ENCODE data around the gene ZNF628.

ZNF628 gene

DNA sequence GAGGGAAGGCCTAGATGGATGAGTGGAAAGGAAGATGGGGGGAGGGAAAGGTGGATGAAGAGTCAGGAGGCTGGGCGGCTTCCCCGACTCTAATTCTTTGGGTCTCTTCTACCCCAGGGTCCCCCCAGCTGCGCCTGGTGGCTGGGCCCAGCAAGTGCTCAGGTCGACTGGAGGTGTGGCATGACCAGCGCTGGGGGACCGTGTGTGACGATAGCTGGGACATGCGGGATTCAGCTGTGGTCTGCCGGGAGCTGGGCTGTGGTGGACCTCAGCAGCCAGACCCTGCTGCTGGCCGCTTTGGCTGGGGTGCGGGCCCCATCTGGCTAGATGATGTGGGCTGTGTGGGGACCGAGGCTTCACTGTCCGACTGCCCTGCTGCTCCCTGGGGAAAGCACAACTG lies 21.3 kb downstream of the ZNF628 start:
- DNase-seq, result no peak

DNA sequence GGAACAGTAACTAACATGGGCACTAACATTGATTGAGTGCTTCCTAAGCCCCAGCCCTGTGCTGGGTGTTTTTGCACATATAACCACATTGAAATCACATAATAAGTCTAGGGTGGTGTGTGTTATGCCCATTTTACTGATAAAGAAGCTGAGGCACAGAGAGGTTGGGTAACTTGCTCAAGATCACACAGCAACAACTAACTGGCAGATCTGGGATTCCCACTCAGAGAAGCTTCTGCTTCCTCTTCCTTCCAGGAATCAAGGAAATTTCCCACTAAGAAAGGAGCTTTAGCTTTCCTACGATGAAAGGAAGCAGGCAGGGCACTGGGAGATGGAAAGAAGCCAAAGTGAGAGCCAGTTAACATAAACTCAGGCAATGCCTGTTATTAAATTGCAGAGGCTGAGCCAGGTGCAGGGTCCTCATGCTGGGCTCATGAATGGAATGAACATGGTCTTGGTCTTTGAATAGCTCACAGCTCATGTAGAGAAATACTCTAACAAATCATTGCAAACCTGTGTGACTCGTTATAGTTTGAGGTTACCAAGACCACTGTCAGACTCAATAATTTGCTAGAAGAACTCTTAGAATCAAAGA lies 21.9 kb downstream of the ZNF628 start:
- DNase-seq, result no peak

DNA sequence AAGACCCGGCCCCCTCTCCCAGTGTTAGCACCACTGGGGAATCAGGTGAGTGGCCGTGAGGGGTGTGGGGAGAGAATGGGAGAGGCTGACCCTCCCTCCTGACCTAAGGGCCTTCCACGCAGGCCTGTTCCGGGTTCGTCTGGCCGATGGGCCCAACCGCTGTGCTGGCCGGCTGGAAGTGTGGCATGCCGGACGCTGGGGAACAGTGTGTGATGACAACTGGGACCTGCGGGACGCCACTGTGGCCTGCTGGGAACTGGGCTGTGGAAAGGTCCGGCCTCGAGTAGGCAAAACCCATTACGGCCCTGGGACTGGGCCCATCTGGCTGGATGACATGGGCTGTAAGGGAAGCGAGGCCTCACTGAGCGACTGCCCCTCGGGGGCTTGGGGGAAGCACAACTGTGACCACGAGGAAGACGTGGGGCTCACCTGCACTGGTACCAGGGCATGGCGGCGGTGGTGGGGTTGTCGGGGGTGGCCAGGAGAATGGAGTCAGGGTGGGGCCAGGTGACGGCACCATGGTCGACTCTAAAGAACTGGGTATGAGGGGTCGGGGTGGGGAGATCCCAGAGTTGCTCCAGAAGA lies 24.0 kb downstream of the ZNF628 start:
- DNase-seq, result no peak

DNA sequence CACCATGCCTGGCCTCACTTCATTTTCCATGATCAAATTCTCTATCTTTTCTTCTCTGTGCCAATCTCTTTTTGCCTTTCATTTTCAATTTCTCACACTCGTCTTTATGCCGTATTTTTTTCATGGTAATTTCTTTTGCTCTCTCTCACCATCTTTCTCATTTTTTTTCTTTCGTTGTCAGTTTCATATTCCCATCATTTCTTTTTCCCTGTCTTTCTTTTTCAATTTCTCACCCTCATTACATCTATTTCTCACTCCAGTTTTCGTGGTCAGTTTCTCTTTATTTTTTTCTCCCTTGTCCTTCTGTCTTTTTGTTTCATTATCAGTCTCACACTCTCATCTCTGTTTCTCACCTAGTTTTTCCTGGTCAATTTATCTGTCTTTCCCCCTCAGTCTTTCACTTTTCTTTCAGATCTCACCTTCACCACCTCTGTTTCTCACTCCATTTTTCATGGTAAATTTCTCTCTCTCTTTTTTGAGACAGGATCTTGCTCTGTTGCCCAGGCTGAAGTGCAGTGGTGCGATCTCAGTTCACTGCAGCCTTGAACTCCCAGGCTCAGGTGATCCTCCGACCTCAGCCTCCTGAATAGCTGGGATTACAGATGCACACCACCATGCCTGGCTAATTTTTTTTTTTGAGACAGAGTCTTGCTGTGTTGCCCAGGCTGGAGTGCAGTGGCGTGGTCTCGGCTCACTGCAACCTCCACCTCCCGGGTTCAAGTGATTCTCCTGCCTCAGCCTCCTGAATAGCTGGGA lies 26.0 kb downstream of the ZNF628 start:
- DNase-seq, result no peak

DNA sequence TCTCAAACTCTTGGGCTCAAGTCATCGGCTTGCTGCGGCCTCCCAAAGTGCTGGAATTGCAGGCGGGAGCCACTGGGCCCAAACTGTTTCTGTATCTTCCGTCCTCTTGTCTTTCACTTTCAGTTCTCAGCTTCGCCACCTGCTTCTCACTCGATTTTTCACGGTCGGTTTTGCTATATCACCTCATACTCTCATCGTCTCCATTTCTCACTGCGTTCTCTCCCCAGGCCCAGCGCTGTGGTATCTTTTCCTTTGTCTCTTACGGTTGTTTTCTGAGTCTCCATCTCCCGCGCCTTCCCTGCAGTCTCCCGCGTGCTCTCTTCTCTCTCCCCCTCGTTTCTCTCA lies 26.7 kb downstream of the ZNF628 start:
- DNase-seq, result no peak

DNA sequence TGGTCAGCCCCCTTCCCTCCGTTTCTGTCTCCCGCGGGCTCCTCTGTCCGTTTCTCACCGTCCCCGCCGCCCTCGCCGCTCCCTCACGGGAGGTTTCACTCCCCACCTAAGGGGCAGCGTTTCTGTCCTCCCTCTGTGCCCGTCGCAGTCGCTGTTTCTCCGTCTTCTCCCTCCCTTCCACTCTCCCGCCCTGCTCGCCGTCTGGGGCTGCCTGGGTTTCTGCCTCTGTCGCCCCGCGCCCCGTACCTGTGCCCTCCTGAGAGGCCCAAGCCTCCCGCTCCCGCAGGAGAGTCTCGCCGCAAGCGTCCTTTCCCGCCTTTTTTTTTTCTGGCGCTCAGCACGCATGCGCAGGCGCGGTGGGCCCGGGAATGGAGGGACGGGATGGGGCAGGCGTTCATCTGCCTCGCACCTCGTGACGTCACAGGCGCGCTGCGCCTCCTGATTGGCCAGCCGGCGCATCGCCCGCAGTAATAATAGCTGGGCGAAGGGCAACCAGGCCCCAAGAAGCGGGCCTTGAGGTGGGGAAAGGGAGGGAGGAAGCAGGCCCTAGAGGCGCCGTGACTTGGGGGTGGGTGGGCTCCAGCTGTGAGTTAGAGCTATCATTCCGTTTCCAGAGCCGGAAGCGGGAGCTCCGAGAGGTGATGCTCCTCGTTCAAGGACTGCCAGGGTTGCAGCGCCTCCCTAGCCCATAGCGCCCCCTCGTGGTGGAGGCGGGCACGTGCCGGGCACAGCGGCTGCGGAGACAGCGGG lies 27.3 kb downstream of the ZNF628 start:
- DNase-seq, result peak; percentile 96

DNA sequence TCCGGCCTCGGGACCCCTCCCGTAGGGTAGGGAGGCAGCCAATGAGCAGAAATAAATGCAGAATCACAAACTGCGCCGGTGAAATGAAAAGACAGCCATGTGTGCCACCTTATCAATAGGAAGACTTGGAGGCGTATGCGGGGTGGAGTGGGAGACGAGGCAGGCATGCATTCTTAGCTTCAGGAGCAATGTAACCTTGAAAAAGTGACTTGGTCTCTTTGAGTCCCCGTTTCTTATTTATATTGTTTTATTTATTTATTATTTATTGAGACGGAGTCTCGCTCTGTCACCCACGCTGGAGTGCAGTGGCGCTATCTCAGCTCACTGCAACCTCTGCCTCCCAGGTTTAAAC lies 27.8 kb downstream of the ZNF628 start:
- no peak for DNase-seq

DNA sequence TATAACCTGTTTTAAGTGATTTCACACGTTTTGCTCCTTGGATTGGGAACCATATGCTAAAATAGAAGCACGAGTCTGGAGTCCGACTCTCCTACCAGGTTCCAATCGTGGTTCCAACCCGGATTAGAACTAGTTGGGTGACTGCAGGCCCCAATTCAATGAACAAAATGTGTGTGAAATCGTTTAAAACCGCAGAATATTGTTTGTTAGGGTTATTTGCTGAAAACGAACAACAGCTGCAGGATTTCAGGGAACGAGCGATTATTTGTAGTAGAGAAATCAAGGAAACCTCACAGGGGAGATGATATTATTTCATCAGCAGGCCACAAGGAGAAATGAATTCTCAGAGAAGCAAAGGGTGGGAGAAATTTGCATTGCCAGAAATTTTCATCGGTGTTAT lies 28.6 kb downstream of the ZNF628 start:
- no peak for DNase-seq

DNA sequence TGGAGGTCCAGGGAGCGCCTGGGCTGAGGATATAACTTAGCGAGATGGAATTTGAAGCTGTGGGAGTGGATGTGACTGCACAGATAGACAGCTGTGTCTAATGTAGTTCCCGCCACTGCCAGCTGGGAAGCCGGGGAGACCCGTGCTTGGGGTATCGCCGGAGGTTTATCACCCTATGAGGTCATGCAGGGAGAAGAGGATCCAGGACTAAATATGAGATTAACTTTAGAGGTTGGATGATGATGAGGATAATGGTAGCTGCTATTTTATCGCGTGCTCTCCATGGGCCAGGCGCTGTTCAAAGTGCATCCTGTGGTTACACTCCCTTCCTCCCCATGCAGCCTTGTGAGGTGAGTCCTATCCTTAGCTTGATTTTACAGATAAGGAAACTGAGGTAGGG lies 31.7 kb downstream of the ZNF628 start:
- no peak for DNase-seq

DNA sequence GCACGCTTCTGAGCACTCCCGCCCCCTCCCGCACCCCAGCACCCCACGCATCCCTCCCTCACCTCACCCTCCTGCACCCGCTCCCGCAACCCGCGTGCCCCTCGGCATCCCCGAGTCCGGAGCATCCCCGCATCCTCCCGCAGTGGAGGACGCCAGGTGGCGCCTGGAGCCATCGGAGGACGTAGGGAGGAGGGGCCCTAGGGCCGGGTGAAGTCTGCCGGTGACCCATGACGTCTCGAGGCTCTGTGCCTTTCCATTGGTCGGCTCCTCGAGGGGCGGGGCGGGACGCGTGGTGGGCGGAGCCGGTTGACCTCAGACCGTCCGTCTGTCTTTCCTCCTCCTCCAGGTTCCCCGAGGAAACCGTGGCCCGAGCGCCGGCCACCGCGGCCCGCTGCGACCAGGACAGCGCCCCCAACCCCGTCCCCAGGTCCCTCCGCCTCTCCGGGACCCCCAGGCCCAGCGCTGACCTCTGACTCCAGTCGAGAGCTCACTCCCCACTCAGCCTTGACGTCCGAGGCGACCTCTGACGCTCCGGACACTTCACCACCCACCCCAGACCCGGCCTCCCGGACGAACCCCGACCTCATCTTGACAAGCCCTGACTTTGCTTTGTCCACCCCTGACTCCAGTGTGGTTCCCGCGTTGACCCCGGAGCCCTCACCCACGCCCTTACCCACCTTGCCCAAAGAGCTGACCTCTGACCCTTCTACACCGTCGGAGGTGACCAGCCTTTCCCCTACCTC lies 40.6 kb downstream of the ZNF628 start:
- DNase-seq, result peak; percentile 97

DNA sequence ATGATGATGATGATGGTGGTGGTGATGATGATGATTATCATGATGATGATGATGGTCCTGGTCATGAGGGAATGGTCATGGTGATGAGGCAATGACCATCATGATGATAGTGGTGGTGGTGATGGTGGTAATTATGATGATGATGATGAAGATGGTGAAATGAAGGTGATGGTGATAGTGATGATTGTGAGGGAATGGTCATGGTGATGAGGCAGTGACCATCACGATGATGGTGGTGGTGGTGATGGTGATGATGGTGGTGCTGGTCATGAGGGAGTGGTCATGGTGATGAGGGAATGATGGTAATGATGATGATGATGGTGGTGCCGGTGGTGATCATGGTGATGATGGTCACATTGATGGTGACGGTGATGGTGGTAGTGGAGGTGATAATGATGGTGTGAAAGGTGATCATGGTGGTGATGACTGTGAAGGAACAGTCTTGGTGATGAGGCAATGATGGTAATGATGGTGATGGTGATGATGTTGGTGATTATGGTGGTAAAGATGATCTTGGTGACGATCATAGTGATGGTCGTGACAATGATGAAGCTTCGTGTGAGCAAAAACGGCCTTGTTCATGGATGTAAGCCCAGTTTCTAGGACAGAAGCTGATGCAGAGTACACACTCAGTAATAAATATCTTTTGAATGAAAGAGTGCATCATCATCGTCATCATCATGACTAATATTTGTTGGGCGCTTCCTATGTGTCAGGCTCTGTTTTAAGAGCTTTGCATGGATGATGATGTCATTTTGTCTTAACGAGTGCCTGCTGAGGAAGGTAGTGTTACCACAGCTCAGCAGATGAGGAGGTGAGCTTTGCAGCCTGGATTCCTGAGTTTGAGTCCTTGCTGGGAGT lies 43.3 kb downstream of the ZNF628 start:
- peak; percentile 73 for DNase-seq

DNA sequence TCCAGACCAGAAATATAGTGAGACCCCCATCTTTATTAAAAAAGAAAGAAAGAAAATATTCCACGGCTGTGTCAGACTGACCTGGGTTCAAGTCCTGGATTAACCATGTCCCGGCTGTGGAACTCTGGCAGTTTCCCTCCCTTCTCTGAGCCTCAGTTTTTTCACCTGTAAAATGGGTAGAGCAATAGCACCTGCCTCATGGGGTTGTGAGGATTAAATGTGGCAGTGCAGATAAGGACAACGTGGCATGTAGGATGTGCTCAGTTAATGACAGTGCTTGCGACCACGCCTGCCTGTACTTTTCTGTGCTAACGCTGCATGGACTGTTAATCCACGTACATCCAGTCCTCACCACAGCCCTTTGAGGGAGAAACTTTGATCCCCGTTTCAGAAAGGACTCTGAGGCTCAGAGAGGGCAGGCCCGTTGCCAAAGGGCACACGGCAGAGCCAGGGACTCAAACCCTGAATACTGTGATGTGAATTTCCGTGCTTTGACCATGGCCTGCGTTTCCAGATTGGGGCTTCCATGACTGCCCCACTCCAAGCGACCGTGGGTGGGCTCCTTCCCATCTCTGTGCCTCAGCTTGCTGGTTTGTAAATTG lies 44.4 kb downstream of the ZNF628 start:
- DNase-seq, result no peak

DNA sequence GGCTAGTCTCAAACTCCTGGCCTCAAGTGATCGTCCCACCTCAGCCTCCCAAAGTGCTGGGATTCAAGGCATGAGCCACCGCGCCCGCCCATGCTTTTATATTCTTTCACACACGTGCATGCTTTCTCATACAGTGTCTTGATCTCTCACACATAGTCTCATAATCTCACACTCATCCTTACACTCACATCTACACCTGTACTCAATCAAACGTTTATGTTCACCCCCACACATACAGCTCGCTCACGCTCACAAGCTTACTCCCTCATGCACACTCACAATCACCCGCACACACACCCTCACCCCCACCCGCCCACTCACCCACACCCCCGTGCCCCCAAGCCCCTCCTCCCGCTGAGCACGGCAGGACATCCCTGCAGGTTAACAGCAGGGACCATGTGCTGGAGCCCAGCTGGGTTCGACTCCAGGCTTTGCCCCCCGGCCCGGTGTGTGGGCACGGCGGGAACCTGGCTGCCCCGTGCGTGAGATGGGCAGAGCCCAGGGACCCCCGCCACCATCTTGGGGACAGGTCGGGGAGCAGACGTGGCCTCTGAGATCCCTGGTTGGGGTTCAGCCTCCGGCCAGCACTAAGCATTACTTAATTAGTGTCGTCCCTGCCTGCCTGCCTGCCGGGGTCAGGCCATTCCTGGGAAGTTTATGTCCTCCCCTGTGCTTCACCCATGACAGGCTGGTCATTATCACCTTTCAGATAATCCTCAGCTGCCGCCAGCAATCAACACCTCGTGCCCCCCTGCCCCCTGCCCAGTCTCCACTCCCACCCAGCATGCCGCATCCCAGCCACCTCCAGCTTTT lies 49.1 kb downstream of the ZNF628 start:
- DNase-seq, result no peak

DNA sequence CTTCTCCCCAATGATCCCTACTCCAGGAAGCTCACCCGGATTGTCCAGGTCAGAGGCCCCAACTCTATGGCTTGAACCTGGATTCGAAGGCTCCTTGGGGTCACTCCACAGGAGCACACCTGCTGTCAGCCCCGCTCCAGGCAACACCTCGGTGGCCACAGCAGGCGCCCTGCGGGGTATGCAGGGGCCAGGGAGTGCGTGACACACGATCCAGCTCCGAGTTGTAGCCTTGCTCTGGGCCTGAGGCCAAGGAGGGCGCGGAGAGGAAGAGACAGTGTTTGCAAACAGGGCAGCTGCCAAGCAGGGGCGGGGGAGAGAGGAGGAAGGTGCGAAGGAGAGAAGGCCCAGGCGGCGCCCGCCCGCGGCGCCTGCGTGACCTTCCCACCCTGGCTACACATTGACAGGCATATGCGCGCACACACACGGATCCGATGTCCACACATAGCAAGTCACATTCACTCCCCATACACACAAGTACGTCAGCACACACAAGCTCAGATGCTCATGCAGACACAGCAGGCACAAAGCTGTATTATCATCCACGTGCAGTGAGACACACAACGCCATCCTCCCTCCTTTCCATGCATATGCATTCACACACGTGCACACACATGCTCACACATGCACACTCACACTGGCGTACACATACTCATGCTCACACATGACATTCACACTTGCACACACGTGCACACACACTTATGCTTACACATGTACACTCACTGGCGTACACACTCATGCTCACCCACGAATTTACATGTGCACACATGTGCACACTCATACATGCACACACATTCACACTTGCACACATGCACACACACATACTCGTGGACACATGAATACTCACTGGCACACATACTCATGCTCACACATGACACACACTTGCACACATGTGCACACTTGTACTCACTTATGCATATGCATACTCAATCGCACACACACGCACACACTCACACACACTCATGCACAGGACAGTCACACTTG lies 50.1 kb downstream of the ZNF628 start:
- no peak for DNase-seq

DNA sequence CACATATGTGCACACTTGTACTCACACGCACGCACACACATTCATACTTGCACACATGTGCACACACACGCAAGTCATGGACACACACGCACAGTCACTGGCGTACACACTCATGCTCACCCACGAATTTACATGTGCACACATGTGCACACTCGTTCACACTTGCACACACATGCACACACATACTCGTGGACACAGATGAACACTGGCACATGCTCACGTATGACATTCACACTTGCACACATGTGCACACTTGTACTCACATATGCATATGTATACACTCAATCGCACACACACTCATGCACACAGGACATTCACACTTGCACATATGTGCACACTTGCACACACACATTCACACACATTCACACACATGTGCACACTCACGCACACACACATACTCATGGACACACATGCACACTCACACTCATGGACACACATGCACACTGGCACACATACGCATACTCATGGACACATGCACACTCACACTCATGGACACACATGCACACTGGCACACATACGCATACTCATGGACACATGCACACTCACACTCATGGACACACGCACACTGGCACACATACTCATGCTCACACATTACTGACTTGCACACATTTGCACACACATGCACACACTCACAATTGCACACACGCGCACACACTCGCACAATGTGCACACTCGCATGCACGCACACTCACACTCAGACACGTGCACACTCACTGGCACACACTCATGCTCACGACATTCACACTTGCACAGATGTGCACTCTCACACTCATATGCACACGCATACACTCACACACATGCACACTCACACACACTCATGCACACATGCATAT lies 51.0 kb downstream of the ZNF628 start:
- no peak for DNase-seq

DNA sequence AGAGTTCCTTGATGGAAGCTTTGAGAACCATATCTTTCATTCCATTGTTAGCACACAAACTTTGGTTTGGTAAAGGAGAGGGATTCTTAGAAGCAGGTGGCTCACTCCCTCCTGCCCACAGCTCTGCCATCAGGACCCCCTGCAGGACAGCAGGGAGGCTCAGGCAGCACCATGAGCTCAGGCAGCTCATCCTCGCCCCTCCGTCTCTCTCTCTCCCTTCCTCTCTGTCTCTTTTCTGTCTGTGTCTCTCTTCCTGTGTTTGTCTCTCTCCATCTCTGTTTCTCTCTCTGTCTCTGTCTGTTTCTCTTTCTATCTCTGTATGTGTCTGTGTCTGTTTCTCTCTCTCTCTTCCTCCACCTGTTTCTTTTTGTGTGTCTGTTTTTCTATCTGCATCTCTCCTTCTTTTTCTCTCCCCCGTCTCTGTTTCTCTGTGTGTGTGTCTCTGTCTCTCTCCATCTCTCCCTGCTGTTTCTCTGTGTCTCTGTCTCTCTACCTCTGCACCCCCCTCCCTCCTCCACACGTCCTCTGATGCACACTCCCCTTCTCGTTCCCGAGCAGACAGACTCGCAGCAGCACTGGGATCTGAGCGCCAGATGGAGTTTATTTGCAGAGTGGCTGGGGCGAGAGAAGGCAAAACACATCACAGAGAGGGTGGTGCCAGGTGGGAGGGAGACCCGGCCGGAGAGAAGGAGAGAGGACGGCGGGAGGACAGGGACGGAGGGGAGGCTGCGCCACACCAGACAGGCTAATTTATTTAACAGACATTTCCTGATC lies 51.8 kb downstream of the ZNF628 start:
- DNase-seq, result no peak

DNA sequence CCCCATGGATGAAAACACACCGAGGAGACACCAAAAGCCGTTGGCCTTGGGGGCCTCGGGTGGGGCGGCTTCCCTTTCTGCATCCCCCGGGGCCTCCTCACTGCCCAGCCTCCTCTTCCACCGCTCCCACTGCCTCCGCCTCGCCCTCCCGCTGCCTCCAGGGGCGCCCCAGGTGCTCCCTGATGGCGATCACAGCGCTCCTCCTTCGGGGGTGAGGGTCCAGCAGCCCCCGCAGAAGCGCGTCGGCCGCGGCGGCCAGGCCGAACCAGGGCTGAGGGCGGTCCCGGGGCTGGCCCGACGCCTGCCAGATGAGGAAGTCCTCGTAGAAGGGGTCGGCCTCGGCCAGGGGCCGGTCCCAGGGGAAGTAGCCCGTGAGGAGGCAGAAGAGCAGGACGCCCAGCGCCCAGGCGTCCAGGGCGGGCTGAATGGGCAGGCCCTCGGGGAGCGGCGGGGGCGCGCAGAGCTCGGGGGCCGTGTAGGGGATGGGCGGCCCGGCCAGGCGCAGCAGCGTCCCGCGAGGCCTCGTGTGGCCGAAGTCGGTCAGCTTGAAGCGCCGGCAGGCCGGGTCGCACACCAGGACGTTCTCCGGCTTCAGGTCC lies 53.3 kb downstream of the ZNF628 start:
- DNase-seq, result no peak

All from suppressor macrophage treated with lipopolysaccharide for 4 hours (primary cell).